ENCODE results near the gene AFDN. TPM values are rescaled to one million over a fixed set of nuclear protein-coding genes. Genes with fewer than 3 reads are reported as not detected.

AFDN gene
- total RNA-seq, 1 experiment from 2014 or later, result 226 TPM

- H3K9me3 Mint-ChIP-seq (ENCODE audit: low read depth, unreplicated experiment), result no peaks in the 10 kb centered on the region
- TF ChIP-seq, protein P1, sequence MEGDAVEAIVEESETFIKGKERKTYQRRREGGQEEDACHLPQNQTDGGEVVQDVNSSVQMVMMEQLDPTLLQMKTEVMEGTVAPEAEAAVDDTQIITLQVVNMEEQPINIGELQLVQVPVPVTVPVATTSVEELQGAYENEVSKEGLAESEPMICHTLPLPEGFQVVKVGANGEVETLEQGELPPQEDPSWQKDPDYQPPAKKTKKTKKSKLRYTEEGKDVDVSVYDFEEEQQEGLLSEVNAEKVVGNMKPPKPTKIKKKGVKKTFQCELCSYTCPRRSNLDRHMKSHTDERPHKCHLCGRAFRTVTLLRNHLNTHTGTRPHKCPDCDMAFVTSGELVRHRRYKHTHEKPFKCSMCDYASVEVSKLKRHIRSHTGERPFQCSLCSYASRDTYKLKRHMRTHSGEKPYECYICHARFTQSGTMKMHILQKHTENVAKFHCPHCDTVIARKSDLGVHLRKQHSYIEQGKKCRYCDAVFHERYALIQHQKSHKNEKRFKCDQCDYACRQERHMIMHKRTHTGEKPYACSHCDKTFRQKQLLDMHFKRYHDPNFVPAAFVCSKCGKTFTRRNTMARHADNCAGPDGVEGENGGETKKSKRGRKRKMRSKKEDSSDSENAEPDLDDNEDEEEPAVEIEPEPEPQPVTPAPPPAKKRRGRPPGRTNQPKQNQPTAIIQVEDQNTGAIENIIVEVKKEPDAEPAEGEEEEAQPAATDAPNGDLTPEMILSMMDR (IDR thresholded peaks at IDR 0.05; ENCODE audit: unreplicated experiment), result no peak
- intact Hi-C loops (cut with micrococcal nuclease; ENCODE audit: unreplicated experiment), result no loop called here
- H3K4me1 Mint-ChIP-seq (ENCODE audit: low read depth, unreplicated experiment), result peaks cover 2% of the 10 kb centered on the region
- no peak overlapping the region for H3K4me3 Mint-ChIP-seq (ENCODE audit: low read depth, unreplicated experiment)
- no peak for DNase-seq
- CTCF ChIA-PET, result no interaction called here
- no peak overlapping the region for H3K27ac Mint-ChIP-seq (ENCODE audit: unreplicated experiment)
- no TSS peak for BruUV-seq (replicated peaks)
- no peaks in the 10 kb centered on the region for H3K27me3 Mint-ChIP-seq (ENCODE audit: unreplicated experiment)
- H3K36me3 Mint-ChIP-seq (ENCODE audit: insufficient read depth, unreplicated experiment), result peaks cover 19% of the 10 kb centered on the region
Observed at GRCh38 chr6:167925026-167925425, 98.3 kb downstream of the AFDN start.

GRCh38 chr6:167927246-167927645, 100.5 kb downstream of the AFDN start:
- peaks cover 24% of the 10 kb centered on the region for H3K36me3 Mint-ChIP-seq (ENCODE audit: insufficient read depth, unreplicated experiment)
- no TSS peak for BruUV-seq (replicated peaks)
- H3K4me3 Mint-ChIP-seq (ENCODE audit: low read depth, unreplicated experiment), result no peak overlapping the region
- H3K9me3 Mint-ChIP-seq (ENCODE audit: low read depth, unreplicated experiment), result no peaks in the 10 kb centered on the region
- TF ChIP-seq, protein P1 (IDR thresholded peaks at IDR 0.05; ENCODE audit: unreplicated experiment), result no peak
- peaks cover 24% of the 10 kb centered on the region for H3K4me1 Mint-ChIP-seq (ENCODE audit: low read depth, unreplicated experiment)
- no peaks in the 10 kb centered on the region for H3K27me3 Mint-ChIP-seq (ENCODE audit: unreplicated experiment)
- CTCF ChIA-PET, result interaction anchor here (0.5 kb wide), 1 partner anchor 71 kb away, joined by 5 read pairs; no protein-coding TSS in a partner anchor
- no peak overlapping the region for H3K27ac Mint-ChIP-seq (ENCODE audit: unreplicated experiment)
- intact Hi-C loops (cut with micrococcal nuclease; ENCODE audit: unreplicated experiment), result no loop called here
- no peak for DNase-seq

DNA sequence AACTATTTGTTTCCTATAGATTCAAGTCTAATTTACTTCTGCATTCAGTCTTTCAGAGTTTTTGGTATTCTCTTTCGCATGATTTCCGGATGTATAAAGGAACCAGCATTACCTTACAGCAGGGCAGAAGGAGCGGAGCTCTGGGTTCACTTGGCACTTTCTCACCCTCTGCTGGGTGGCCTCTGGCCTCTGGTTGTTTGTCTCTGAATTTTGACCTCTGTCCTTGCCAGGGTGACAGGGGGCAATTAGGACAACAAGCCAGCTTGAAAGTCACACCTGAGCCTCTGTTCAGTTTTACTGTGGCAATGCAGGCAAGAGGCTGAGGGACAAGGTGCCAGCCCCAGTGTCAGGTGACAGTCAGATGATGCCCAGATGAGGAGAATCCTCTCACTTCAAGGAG, 101.4 kb downstream of the AFDN start:
- DNase-seq, result no peak
- H3K9me3 Mint-ChIP-seq (ENCODE audit: low read depth, unreplicated experiment), result no peaks in the 10 kb centered on the region
- no peak overlapping the region for H3K27ac Mint-ChIP-seq (ENCODE audit: unreplicated experiment)
- peaks cover 29% of the 10 kb centered on the region for H3K36me3 Mint-ChIP-seq (ENCODE audit: insufficient read depth, unreplicated experiment)
- CTCF ChIA-PET, result no interaction called here
- TF ChIP-seq, protein P1 (IDR thresholded peaks at IDR 0.05; ENCODE audit: unreplicated experiment), result no peak
- no TSS peak for BruUV-seq (replicated peaks)
- H3K4me3 Mint-ChIP-seq (ENCODE audit: low read depth, unreplicated experiment), result no peak overlapping the region
- H3K4me1 Mint-ChIP-seq (ENCODE audit: low read depth, unreplicated experiment), result peaks cover 30% of the 10 kb centered on the region
- intact Hi-C loops (cut with micrococcal nuclease; ENCODE audit: unreplicated experiment), result no loop called here
- no peaks in the 10 kb centered on the region for H3K27me3 Mint-ChIP-seq (ENCODE audit: unreplicated experiment)

- intact Hi-C loops (cut with micrococcal nuclease; ENCODE audit: unreplicated experiment), result loop anchor here (10.0 kb wide), 1 partner anchor 105 kb away; no protein-coding TSS in a partner anchor
- CTCF ChIA-PET, result interaction anchor here (0.6 kb wide), 1 partner anchor 1173 kb away, joined by 3 read pairs; no protein-coding TSS in a partner anchor
- BruUV-seq (replicated peaks), result no TSS peak
- peak overlapping the region; percentile 53 for H3K27ac Mint-ChIP-seq (ENCODE audit: unreplicated experiment)
- H3K4me3 Mint-ChIP-seq (ENCODE audit: low read depth, unreplicated experiment), result no peak overlapping the region
- peaks cover 36% of the 10 kb centered on the region for H3K4me1 Mint-ChIP-seq (ENCODE audit: low read depth, unreplicated experiment)
- no peaks in the 10 kb centered on the region for H3K9me3 Mint-ChIP-seq (ENCODE audit: low read depth, unreplicated experiment)
- H3K36me3 Mint-ChIP-seq (ENCODE audit: insufficient read depth, unreplicated experiment), result peaks cover 32% of the 10 kb centered on the region
- no peak for DNase-seq
- TF ChIP-seq, protein P1 (IDR thresholded peaks at IDR 0.05; ENCODE audit: unreplicated experiment), result no peak
- no peaks in the 10 kb centered on the region for H3K27me3 Mint-ChIP-seq (ENCODE audit: unreplicated experiment)
Observed at GRCh38 chr6:167930295-167930694, 103.6 kb downstream of the AFDN start.
